GM19328 (cell line): ENCODE measurements around the gene SLC25A6.
"Not testable (repeated sequence)": the region's sequence is repeated elsewhere in the genome, so short reads cannot be mapped to it uniquely, and the experiment has no call there.

Experiments
- ATAC-seq: cut with Tn5 transposase; IDR thresholded peaks from one replicate; pipeline ENCODE4 v1.9.1; 2021; ENCODE audit warnings: mild to moderate bottlenecking, moderate library complexity; ENCODE audit not compliant: unreplicated experiment

SLC25A6 gene

GRCh38 chrX:1390621-1391369 lies 1.1 kb downstream of the SLC25A6 start:
- ATAC-seq, result no peak

GRCh38 chrX:1389993-1390285 lies 2.0 kb downstream of the SLC25A6 start:
- ATAC-seq, result no peak

GRCh38 chrX:1389181-1389992 lies 2.5 kb downstream of the SLC25A6 start:
- no peak for ATAC-seq

GRCh38 chrX:1388651-1389050 lies 3.3 kb downstream of the SLC25A6 start:
- ATAC-seq, result no peak

- ATAC-seq, result no peak
These were observed 4.7 kb downstream of the SLC25A6 start for GRCh38 chrX:1387141-1387776.

- no peak for ATAC-seq
These were observed 5.4 kb downstream of the SLC25A6 start for GRCh38 chrX:1386338-1387127.

GRCh38 chrX:1385253-1386223 lies 6.4 kb downstream of the SLC25A6 start:
- ATAC-seq, result no peak

- ATAC-seq, result no peak
These were observed 7.2 kb downstream of the SLC25A6 start for GRCh38 chrX:1384658-1385252.

- no peak for ATAC-seq
These were observed 11.2 kb downstream of the SLC25A6 start for GRCh38 chrX:1380672-1381233.

GRCh38 chrX:1378306-1378759 lies 13.6 kb downstream of the SLC25A6 start:
- no peak for ATAC-seq

- ATAC-seq, result no peak
These were observed 23.6 kb downstream of the SLC25A6 start for GRCh38 chrX:1368385-1368698.

- ATAC-seq, result not testable (repeated sequence)
These were observed 25.6 kb downstream of the SLC25A6 start for GRCh38 chrX:1366363-1366762.

GRCh38 chrX:1361910-1362309 lies 30.0 kb downstream of the SLC25A6 start:
- ATAC-seq, result no peak

GRCh38 chrX:1361275-1361674 lies 30.6 kb downstream of the SLC25A6 start:
- no peak for ATAC-seq

- no peak for ATAC-seq
These were observed 31.7 kb downstream of the SLC25A6 start for GRCh38 chrX:1360171-1360570.

- ATAC-seq, result no peak
These were observed 32.4 kb downstream of the SLC25A6 start for GRCh38 chrX:1359477-1359873.

GRCh38 chrX:1358793-1359476 lies 33.0 kb downstream of the SLC25A6 start:
- ATAC-seq, result no peak

- no peak for ATAC-seq
These were observed 33.9 kb downstream of the SLC25A6 start for GRCh38 chrX:1357993-1358392.
